Astrocyte of the cerebellum (primary cell): ENCODE data around the gene TMEM51.

Source experiments
- DNase-seq: peaks from one replicate; pipeline ENCODE4 v3.0.0-alpha.2; 2011; ENCODE audit warnings: low read depth
- H3K4me3 ChIP-seq: 2 replicates; pipeline ENCODE4 v1.5.1; 2011; ENCODE audit warnings: mild to moderate bottlenecking, low read depth, low read length, moderate library complexity
- in situ Hi-C: cut with HindIII; loops from 2 replicates; pipeline ENCODE4 v1.10.0; 2017; ENCODE audit warnings: low sequenced_read_pairs
- TF ChIP-seq, protein P1 (sequence below): IDR thresholded peaks from 2 replicates; pipeline ENCODE4 v1.5.1; 2012; ENCODE audit warnings: low read length, low read depth, moderate library complexity, mild to moderate bottlenecking; ENCODE audit errors: missing control alignments

TMEM51 gene

DNA sequence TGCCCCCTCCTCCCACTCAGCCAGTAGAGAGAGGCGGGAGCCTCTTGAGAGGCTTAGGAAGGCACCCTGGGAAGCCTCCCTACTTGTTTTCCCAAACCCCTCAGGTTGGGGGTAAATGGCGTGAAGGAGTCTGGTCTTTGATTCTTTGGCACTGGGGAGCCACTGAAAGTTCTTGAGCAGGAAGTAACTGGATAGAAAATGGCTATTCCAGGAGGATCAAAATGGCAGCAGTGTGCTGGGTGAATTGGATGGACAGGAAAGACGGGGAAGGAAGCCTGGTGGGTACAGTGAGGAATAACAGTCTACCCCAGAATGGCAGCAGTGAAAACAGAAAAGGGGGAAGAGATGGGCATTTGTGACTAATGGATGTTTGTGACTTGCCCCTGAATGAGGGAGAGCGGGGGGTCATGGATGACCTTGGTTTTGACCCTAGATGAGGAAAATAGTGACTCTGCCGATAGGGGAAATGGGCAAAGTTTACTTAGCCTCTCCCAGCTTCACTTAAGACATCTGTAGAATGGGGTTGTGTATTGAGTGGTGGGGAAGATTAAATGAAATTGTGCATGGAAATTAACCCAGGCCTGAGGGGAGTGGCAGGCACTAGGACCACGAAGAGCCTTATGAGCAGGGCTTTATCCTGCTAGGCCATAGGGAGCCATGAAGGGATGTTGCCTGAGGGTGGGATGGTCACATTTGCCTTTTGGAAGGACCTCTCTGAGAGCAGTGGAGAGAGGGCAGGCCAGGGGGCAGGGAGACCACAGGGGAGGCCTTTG lies 32.7 kb downstream of the TMEM51 start:
- no peak for DNase-seq
- in situ Hi-C loops = no loop called here
- TF ChIP-seq, protein P1, sequence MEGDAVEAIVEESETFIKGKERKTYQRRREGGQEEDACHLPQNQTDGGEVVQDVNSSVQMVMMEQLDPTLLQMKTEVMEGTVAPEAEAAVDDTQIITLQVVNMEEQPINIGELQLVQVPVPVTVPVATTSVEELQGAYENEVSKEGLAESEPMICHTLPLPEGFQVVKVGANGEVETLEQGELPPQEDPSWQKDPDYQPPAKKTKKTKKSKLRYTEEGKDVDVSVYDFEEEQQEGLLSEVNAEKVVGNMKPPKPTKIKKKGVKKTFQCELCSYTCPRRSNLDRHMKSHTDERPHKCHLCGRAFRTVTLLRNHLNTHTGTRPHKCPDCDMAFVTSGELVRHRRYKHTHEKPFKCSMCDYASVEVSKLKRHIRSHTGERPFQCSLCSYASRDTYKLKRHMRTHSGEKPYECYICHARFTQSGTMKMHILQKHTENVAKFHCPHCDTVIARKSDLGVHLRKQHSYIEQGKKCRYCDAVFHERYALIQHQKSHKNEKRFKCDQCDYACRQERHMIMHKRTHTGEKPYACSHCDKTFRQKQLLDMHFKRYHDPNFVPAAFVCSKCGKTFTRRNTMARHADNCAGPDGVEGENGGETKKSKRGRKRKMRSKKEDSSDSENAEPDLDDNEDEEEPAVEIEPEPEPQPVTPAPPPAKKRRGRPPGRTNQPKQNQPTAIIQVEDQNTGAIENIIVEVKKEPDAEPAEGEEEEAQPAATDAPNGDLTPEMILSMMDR = no peak
- H3K4me3 ChIP-seq = no peak overlapping the region

DNA sequence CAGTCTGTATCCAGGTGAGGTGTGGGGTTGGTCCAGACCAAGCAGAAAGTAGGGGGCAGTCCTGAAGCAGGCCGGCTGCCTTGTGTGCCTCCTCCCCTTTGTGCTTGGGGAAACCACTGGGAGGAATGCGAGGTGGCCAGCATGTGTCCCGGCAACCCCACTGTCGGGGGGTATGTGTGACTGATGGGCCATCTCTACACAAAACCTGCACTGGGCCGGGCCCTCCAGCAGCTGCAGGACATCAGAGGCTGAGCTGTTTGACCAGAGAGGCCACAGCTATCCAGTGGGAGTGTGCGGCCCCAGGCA lies 33.3 kb downstream of the TMEM51 start:
- TF ChIP-seq, protein P1 = no peak
- no peak overlapping the region for H3K4me3 ChIP-seq
- in situ Hi-C loops = no loop called here
- no peak for DNase-seq

DNA sequence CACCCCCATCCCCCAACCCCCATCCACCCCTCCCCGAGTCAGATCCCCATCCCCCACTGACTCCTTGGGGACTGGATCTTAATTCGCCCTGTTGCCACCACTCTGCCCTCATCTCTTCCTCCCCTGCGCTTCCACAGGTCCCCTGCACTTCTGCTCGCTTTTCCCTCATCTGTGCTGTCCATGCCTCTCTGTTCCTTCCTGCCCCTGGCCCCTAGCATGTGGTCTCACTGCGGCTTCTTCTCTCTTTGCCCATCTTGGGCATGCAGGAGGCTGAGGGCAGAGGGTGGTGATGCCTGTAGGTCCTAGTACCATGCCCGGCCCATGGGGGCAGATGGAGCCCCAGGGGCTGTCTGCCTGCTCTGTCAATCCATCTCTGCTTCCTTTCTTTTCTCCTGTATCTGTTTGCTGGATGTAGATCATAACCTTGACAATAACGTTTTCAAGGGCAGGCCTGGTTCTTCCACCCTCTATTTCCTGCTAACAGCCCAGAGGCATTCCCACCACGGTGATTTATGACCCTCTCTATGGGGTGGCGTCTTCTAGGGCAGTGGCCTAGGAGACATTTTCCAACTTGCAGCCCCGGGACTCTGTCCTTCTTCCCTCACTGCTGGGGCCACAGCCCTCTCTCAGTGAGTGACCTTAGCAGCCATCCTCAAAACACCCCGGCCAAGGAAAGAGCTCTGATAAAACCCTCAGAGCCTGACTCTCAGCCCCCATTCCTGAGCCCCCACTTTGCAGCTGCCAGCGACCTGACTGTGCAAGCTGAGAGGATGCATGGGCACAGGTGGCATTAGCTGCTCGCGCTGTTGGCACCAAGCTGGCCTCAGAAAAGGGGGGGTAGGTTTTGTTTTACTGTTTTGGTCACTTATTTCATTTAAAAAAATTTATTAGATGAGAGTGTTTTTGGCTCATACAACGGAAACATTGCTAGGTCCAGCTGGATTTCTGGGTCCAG lies 33.9 kb downstream of the TMEM51 start:
- DNase-seq = no peak
- no peak overlapping the region for H3K4me3 ChIP-seq
- TF ChIP-seq, protein P1 = no peak
- in situ Hi-C loops = no loop called here

DNA sequence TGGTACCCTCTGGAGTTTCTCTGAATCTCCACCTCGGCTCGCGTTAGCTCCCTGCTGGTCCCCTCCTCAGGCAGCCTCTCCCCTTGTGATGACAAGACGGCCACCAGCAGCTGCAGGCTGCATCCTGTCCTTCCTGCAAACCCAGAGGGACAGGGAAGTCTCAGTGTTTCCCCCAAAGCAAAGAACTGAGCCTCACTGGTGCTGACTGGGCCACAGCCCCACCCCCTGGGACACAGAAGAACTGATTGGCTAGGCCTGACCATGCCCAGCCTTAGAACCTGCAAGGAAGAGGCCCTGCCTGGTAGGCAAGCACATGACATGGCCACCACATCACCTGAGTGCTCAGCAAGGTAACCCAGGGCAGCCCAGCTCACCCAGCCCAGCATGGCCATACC lies 34.6 kb downstream of the TMEM51 start:
- TF ChIP-seq, protein P1 = no peak
- H3K4me3 ChIP-seq = no peak overlapping the region
- DNase-seq = no peak
- in situ Hi-C loops = no loop called here

DNA sequence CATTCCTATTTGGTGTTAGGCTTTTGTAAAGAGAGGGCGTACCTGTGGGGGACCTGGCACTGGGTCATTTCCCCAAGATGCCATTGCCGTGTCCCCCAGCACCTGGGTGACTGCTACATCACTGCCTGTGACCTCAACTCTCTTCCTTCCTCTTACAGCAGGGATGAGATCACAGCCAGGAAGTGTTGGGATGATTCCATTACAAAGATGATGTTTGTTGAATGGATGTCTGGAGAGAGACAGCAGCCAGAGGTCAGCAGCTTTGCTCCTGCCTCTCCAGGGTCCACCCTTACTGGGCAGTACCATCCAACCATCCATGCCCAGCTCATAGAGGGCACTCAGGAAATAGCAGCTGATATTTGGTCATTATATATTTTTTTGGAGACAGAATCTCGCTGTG lies 35.1 kb downstream of the TMEM51 start:
- no peak for DNase-seq
- no peak overlapping the region for H3K4me3 ChIP-seq
- in situ Hi-C loops = no loop called here
- TF ChIP-seq, protein P1 = no peak

DNA sequence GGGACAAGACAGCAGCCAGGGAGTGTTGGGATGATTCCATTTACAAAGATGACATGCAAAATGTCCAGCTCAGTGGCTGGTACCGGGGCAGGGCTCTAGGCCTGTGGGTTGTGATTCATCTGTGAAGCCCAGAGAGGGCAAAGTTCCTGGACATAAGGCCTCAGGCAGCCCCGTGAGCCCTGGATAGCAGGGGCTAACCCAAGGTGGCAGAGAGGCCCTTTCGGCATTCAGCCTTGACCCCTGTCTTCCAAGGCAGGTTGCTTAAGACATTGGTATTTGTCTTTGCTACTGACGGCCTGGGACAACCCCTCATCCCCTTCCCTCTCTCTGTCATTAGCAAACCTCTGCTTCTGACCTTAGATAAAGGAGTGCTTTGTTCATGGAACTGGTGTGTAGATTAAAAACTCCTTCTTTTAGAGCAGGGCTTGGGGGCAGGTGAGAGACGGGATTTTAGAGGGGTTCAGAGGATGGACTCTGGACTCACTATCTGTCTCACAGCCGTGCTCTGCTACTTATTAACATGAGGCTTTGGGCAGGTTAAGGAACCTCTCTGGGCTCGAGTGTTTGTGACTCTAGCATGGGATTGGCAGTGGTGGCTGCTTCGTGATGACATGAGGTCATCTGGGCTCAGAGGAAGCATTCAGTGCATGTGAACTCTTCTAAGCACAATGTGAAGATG lies 36.3 kb downstream of the TMEM51 start:
- in situ Hi-C loops = no loop called here
- H3K4me3 ChIP-seq = no peak overlapping the region
- TF ChIP-seq, protein P1 = no peak
- DNase-seq = no peak
